Measurements from ENCODE around the gene GPR26.

GPR26 gene, protein sequence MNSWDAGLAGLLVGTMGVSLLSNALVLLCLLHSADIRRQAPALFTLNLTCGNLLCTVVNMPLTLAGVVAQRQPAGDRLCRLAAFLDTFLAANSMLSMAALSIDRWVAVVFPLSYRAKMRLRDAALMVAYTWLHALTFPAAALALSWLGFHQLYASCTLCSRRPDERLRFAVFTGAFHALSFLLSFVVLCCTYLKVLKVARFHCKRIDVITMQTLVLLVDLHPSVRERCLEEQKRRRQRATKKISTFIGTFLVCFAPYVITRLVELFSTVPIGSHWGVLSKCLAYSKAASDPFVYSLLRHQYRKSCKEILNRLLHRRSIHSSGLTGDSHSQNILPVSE

GRCh38 chr10:123666318-123667236 lies at the start of gene GPR26:
TSS of gene GPR26 (plus strand) at chr10:123666355. CDS start at chr10:123666408, 53 bp downstream.
- DNase-seq (ENCODE audit: low spot score), result no peak

- DNase-seq (ENCODE audit: low spot score), result no peak
Measured at GRCh38 chr10:123618224-123618623, 47.9 kb upstream of the GPR26 start.

DNA sequence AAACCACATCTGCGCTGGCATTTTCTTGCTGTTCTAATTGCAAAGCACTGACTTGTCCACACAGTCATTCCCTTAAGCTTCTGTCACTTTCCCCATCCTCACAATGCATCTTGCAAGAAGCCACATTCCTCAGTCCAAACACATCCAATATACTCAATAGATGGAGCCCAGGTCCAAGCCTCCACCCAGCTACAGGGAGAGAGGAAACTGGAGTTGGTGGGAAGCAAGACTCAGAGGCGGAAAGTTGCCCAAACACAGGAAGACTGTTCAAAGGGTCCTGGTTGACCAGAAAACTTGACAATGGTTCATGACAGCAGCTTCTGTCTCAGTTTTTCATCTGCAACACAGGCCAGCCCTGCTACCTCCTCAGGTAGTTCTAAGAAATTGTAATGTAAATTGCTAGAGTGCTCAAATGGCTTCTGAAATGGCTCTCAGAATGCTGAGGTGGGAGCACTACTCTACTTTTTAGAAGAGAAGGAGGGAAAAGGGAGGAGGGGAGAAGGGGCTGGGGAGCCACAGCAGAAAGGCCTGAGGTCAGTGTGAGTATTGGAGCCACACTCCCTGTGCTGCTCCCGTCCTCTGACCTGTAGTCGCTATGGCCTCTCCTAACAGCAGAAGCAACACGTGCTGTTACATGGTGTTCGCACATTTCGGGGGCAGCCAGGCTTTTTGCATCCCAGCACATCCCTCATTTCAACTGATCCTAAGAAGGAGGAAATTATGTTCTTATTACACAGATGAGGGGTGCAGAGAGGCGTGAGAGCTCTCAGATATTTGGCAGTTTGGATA lies 46.9 kb upstream of the GPR26 start:
- no peak for DNase-seq (ENCODE audit: low spot score)

- DNase-seq (ENCODE audit: low spot score), result no peak
Measured at GRCh38 chr10:123620621-123621020, 45.5 kb upstream of the GPR26 start.

- DNase-seq (ENCODE audit: low spot score), result no peak
Measured at GRCh38 chr10:123621492-123621891, 44.7 kb upstream of the GPR26 start.

- DNase-seq (ENCODE audit: low spot score), result no peak
Measured at GRCh38 chr10:123621916-123622315, 44.2 kb upstream of the GPR26 start.

GRCh38 chr10:123622381-123622780 lies 43.8 kb upstream of the GPR26 start:
- DNase-seq (ENCODE audit: low spot score), result no peak

DNA sequence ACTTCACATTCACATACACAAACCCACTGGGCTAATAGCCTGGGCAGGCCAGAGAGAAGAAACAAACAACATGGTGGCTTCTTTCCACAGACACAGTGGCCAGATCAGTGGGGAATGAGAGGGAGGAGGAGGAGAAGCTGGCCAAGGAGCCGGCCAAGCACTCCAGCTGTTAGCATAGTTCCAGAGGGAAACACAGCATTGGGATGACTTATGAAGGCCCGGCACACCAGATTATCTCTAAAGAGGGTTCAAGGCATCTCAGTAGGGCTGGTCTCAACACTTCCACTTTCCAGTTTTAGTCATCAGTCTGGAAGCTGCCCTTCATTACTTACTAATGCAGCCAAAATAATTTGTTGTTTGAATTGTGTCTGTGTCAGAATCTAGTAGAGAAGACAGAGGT lies 42.1 kb upstream of the GPR26 start:
- no peak for DNase-seq (ENCODE audit: low spot score)

DNA sequence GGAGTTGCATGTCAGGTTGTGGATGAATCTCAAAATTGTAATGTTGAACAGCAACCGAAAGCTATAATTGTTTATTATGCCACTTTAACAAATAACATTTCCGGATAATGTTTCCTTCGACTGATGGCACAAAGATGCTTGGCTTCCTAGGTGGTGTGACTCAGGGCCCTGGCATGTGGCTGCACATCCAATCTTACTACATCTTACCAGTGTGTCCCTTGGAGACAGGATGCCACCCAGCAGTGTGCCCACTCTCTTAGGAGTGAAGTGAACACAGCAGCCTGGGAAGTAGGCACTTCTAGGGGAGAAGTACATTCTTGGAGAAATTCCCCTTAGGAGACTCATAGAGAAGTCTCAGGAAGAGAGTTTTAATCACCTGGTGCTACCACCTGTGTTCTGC lies 33.0 kb upstream of the GPR26 start:
- DNase-seq (ENCODE audit: low spot score), result peak; percentile 24

GRCh38 chr10:123633636-123634035 lies 32.5 kb upstream of the GPR26 start:
- DNase-seq (ENCODE audit: low spot score), result no peak

DNA sequence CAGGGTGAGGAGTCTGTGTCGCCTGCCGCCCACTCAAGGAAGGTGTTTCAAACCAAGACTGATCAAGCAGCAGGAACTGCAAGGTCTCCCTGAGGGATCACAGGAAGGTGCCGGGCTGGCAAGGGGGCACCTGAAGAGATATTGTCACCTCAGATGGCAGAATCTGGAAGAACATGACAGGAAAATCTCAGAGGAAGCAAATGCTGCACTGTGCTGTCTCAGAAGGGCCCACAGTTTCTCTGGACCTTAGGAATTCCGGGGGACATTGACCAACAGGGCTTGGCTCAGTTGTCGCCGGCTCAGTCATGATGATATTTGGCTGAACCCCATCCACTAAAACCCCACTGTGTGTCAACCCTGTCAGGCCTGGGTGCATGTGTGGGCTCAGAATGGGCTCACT lies 31.9 kb upstream of the GPR26 start:
- no peak for DNase-seq (ENCODE audit: low spot score)

DNA sequence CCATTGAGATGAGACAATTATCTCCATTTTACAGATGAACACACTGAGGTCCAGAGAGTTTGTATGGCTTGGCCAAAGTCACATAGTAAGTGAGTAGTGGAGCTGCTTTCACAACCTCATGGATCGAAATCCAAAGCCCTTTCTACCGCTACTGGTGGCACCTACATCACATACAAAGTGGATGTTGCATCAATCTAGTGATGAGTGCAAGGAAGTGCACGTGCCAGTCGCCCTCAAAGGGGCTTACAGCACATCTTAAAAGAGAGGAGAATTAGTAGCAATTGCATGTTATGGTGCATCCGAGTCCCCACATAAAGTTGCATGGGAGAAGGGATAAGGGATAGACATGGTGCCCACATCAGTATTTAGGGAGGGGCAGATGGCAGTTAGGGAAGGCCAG lies 31.0 kb upstream of the GPR26 start:
- no peak for DNase-seq (ENCODE audit: low spot score)

DNA sequence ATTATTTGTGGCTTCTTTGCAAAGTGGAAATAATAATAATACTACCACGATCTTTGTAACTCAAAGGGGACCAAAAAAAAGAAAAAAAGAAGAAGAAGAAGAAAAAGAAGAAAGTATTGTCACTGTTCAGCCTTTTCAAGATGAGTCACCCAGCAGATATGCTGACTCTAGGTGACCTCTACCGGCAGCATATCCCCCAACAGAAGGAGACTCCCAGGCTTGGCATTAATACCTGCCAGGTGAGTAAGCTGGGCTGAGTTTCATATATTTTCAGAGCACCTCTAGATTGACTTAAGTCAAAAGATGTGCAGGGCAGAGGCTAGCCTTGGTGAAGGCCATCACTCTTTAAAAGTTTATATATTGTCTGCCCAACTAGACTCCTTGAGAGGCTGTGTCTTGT lies 30.4 kb upstream of the GPR26 start:
- peak; percentile 39 for DNase-seq (ENCODE audit: low spot score)

DNA sequence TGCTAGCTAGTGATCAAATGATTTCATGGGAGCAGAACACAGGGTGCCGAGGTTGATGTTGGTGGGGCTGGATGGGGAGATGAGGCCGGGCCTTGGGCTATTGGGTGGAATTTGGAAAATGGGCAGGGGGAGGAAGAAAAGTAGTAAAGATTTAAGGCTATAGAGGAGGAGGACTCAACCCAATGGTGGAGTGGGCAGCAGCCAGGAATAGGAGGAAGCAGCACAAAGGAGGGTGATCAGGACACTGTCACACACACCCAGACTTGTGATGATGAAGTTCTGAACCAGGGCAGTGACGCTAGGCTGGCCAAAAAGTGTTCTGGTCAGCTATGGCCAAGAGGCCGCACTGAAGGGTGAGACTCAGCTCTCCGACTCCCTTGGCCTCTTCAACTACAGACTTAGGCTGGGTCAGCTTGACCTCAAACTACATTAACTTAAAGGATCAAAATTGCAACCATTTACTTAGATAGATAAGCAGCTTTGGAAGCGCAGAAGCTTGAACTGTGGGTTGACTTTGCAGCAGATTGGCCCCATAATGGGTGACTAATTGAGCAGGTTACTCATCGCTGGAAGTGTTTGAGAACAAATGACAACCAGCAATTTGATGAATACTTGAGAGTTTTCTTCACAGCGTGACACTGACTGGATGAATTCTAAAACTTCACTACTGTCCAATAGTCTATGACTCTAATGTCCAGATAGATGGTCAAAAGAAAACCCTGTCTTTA lies 29.4 kb upstream of the GPR26 start:
- DNase-seq (ENCODE audit: low spot score), result no peak

DNA sequence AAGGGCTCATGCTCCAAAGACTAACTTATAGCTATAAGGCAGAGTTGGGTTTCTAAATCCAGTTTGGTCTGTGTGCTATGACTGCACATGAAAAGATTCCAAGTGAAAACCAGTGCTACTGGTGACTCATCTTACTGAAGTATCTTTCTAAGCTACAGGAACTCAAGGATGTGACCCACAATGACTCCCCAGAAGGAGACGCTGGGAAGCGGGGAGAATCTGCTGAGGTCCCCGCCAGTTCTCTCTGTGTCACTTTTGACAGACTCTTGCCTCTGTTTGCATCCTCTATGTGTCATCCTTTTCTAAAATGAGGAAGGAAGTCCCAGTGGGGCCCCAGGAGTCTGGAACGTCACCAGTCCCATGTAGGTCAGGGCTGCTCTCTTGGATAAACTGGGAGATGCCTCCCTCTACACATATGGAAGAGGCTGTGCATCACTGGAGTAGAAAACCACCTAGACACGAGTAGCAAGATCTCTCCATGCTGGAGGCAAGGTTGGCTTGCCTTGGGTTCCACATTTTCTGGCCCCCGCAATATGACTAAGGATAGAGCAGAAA lies 28.8 kb upstream of the GPR26 start:
- DNase-seq (ENCODE audit: low spot score), result no peak

DNA sequence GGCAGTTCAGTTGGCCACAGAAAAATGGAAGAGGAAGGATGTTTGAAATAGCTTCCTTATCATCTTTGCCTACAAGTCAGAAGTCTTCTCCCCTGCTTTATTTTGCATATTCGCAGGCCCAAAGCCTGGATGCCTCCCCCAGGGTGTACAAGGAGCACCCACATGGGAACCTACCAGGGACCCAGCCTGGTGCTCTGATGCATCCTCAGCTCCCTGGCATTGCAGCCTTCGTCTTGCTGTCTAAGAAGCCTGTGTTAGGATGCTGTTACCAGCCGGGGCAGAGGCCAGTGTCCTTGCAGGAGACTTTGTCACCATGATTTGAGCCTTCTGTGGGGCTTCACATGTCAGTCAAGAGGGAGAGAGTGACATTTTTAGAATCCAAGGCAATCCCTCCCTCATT lies 27.0 kb upstream of the GPR26 start:
- DNase-seq (ENCODE audit: low spot score), result no peak

- no peak for DNase-seq (ENCODE audit: low spot score)
Measured at GRCh38 chr10:123640016-123640535, 26.1 kb upstream of the GPR26 start.

GRCh38 chr10:123642293-123642692 lies 23.9 kb upstream of the GPR26 start:
- no peak for DNase-seq (ENCODE audit: low spot score)

DNA sequence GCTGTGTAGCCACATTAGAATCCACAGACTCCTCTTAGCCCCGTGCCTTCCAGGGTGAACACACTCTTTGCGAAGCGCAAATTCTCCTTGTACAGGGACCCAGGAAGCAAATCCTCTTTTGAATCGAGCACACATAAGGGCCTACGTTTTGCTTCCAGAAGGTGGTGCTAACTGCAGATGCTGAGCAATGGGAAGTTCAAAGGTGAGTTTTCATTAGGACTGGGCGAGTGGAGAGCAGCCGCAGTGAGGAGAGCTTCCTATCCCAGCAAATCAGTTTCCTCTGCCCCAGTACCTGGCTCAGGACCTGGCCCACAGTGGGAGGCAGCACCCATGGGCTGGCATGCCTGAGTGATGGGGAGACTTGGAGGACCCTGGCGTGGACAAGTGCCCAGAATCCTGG lies 23.5 kb upstream of the GPR26 start:
- DNase-seq (ENCODE audit: low spot score), result peak; percentile 11

DNA sequence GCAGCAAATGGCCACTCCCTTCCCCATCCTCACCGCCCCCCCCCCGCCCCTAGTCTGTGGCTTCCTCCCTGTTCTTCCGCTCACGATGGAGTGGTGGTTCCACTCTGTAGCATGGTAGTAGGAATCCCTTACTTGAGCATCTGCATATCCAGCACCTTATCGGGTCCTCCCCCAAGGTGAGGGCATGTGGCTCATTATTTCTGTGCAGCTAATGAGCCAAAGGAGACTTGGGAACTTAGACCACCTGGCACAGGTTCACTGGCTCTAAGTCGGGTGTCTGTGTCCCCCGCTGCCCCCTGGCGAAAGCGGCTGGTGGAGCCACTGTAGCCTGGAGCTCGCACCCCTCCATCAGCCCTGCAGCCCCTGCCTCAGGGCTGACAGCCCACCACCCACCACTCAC lies 22.8 kb upstream of the GPR26 start:
- no peak for DNase-seq (ENCODE audit: low spot score)

GRCh38 chr10:123645016-123645415 lies 21.1 kb upstream of the GPR26 start:
- no peak for DNase-seq (ENCODE audit: low spot score)

All from SW480 (cell line).